Vagina (tissue), 2 donors: Measurements from ENCODE around the gene BPIFB6.

Source experiments
- POLR2AphosphoS5 ChIP-seq, 2 donors: sonication (generic); formaldehyde crosslinking; IDR thresholded peaks; one replicate each; pipeline ENCODE4 v1.9.0; 2017; ENCODE audit warnings: antibody characterized with exemption in 2 of 2, mild to moderate bottlenecking in 2 of 2, low read depth in 1 of 2; ENCODE audit not compliant: insufficient read depth in 1 of 2
- TF ChIP-seq, protein P1 (sequence below), 3 experiments: fragments of 450-650 bp in 2 of 3; fragments of 200-600 bp in 1 of 3; sonication (generic) in 1 of 3; IDR thresholded peaks; one replicate each; pipeline ENCODE4 v1.5.1; 2017 to 2019; ENCODE audit warnings: antibody characterized with exemption in 3 of 3, mild to moderate bottlenecking in 2 of 3, moderate library complexity in 2 of 3

DNA sequence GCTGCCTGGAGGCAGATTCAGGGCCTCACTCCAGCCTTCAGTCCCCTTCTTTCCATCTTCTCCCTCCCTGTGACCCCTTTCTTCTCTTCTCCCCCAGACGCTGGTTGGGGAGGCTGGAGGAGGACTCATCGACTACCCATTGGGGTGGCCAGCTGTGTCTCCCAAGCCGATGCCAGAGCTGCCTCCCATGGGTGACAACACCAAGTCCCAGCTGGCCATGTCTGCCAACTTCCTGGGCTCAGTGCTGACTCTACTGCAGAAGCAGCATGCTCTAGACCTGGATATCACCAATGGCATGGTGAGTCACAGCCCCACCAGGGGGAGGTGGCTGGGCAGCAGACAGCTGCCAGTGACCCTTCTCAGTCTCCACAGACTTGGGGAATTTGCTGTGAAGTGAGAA, 60.9 kb downstream of the BPIFB6 start:
- TF ChIP-seq, protein P1, sequence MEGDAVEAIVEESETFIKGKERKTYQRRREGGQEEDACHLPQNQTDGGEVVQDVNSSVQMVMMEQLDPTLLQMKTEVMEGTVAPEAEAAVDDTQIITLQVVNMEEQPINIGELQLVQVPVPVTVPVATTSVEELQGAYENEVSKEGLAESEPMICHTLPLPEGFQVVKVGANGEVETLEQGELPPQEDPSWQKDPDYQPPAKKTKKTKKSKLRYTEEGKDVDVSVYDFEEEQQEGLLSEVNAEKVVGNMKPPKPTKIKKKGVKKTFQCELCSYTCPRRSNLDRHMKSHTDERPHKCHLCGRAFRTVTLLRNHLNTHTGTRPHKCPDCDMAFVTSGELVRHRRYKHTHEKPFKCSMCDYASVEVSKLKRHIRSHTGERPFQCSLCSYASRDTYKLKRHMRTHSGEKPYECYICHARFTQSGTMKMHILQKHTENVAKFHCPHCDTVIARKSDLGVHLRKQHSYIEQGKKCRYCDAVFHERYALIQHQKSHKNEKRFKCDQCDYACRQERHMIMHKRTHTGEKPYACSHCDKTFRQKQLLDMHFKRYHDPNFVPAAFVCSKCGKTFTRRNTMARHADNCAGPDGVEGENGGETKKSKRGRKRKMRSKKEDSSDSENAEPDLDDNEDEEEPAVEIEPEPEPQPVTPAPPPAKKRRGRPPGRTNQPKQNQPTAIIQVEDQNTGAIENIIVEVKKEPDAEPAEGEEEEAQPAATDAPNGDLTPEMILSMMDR (IDR thresholded peaks at IDR 0.05) = no peak
- no peak for TF ChIP-seq POLR2AphosphoS5 (IDR thresholded peaks at IDR 0.05; ENCODE audit: insufficient read depth in 1 of 2, low read depth in 1 of 2)
